Measurements from ENCODE around the gene NME9. TPM values are rescaled to one million over a fixed set of nuclear protein-coding genes. Genes with fewer than 3 reads are reported as not detected.

NME9 gene
- total RNA-seq, 4 donors from 2014 or later = 0.38 TPM; not detected in 3

- Histone ChIP-seq H3K9me3 (no peaks in the 10 kb centered on the region), H3K27ac (no peak overlapping the region), H3K36me3 (peaks cover 27% of the 10 kb centered on the region), H3K4me1 (no peaks in the 10 kb centered on the region), H3K4me3 (no peak overlapping the region), H3K27me3 (no peaks in the 10 kb centered on the region)
- no peak for DNase-seq (ENCODE audit: low spot score in 2 of 2)
- TF ChIP-seq CTCF (IDR thresholded peaks at IDR 0.05) (no peak), POLR2A (IDR thresholded peaks at IDR 0.05) (no peak), EP300 (IDR thresholded peaks at IDR 0.05) (no peak), POLR2AphosphoS5 (IDR thresholded peaks at IDR 0.05) (no peak)
- WGBS = 68% methylated on average over 1 of the region's 1 CpG
Observed at GRCh38 chr3:138260611-138261010, 69.0 kb downstream of the NME9 start.

- DNase-seq (ENCODE audit: low spot score in 2 of 2) = no peak
- Histone ChIP-seq H3K4me1 (no peaks in the 10 kb centered on the region), H3K4me3 (no peak overlapping the region), H3K27ac (no peak overlapping the region), H3K9me3 (no peaks in the 10 kb centered on the region), H3K27me3 (no peaks in the 10 kb centered on the region), H3K36me3 (peaks cover 14% of the 10 kb centered on the region)
- TF ChIP-seq POLR2A (IDR thresholded peaks at IDR 0.05) (no peak), EP300 (IDR thresholded peaks at IDR 0.05) (no peak), POLR2AphosphoS5 (IDR thresholded peaks at IDR 0.05) (no peak), CTCF (IDR thresholded peaks at IDR 0.05) (no peak)
- WGBS = 94% methylated on average over 4 of the region's 4 CpGs
Observed at GRCh38 chr3:138259126-138259525, 70.5 kb downstream of the NME9 start.

GRCh38 chr3:138257986-138258385 is 71.7 kb downstream of the NME9 start:
- Histone ChIP-seq H3K4me3 (no peak overlapping the region), H3K4me1 (no peaks in the 10 kb centered on the region), H3K9me3 (no peaks in the 10 kb centered on the region), H3K27ac (no peak overlapping the region), H3K27me3 (no peaks in the 10 kb centered on the region), H3K36me3 (peaks cover 6% of the 10 kb centered on the region)
- DNase-seq (ENCODE audit: low spot score in 2 of 2) = no peak
- TF ChIP-seq POLR2AphosphoS5 (IDR thresholded peaks at IDR 0.05) = no peak
- no peak for TF ChIP-seq EP300 (IDR thresholded peaks at IDR 0.05)
- no peak for TF ChIP-seq CTCF (IDR thresholded peaks at IDR 0.05)
- no peak for TF ChIP-seq POLR2A (IDR thresholded peaks at IDR 0.05)
- 96% methylated on average over 1 of the region's 1 CpG for WGBS

- no peak for DNase-seq (ENCODE audit: low spot score in 2 of 2)
- 83% methylated on average over 1 of the region's 1 CpG for WGBS
- TF ChIP-seq EP300 (IDR thresholded peaks at IDR 0.05) (no peak), CTCF (IDR thresholded peaks at IDR 0.05) (no peak), POLR2A (IDR thresholded peaks at IDR 0.05) (no peak), POLR2AphosphoS5 (IDR thresholded peaks at IDR 0.05) (no peak)
- Histone ChIP-seq H3K36me3 (peaks cover 6% of the 10 kb centered on the region), H3K27me3 (no peaks in the 10 kb centered on the region), H3K27ac (no peak overlapping the region), H3K4me1 (no peaks in the 10 kb centered on the region), H3K4me3 (no peak overlapping the region), H3K9me3 (no peaks in the 10 kb centered on the region)
Observed at GRCh38 chr3:138256022-138256421, 73.6 kb downstream of the NME9 start.

- WGBS = 45% methylated on average over 1 of the region's 1 CpG
- Histone ChIP-seq H3K36me3 (peaks cover 6% of the 10 kb centered on the region), H3K4me1 (no peaks in the 10 kb centered on the region), H3K4me3 (no peak overlapping the region), H3K27ac (no peak overlapping the region), H3K27me3 (no peaks in the 10 kb centered on the region), H3K9me3 (no peaks in the 10 kb centered on the region)
- no peak for TF ChIP-seq POLR2A (IDR thresholded peaks at IDR 0.05)
- TF ChIP-seq POLR2AphosphoS5 (IDR thresholded peaks at IDR 0.05) = no peak
- no peak for TF ChIP-seq CTCF (IDR thresholded peaks at IDR 0.05)
- TF ChIP-seq EP300 (IDR thresholded peaks at IDR 0.05) = no peak
- DNase-seq (ENCODE audit: low spot score in 2 of 2) = no peak
Observed at GRCh38 chr3:138254216-138254615, 75.4 kb downstream of the NME9 start.

Data from suprapubic skin (tissue), 4 donors.